ENCODE measurements around the gene SDR42E1. TPM values are rescaled to one million over a fixed set of nuclear protein-coding genes. Genes with fewer than 3 reads are reported as not detected.

The SDR42E1 gene
- total and polyA plus RNA-seq, 4 donors, result 1.9 to 6.5 (median 3.3) TPM

DNA sequence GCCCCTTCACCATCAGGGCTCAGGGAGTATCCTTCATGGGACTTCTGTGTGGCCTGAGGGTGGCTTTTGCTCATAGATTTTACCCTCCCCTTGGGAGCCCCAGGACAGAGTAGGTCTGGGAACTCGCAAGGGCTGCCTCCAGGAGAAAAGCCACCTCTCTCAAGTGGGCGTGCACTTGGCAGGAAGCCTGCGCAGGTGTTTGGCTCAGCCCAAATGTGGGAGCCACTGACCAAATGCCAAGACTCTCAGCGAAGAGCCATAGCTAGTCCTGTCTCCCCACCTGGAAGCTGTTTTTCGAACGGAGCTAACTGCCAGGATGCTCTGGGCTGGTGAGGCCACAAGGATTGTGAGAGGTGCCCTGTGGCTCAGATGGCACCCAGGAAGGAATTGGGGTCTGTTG, 21.7 kb upstream of the SDR42E1 start:
- TF ChIP-seq GABPA (IDR thresholded peaks at IDR 0.05 in 1 of 2, conservative IDR thresholded peaks at IDR 0.05 in 1 of 2) (no peak), RXRA (IDR thresholded peaks at IDR 0.05) (no peak), FOXA2 (IDR thresholded peaks at IDR 0.05) (no peak), TAF1 (conservative IDR thresholded peaks at IDR 0.05) (no peak), NR2F2 (IDR thresholded peaks at IDR 0.05) (no peak), SP1 (IDR thresholded peaks at IDR 0.05) (no peak), JUND (IDR thresholded peaks at IDR 0.05) (no peak), HNF4A (conservative IDR thresholded peaks at IDR 0.05) (no peak), FOXA1 (IDR thresholded peaks at IDR 0.05) (no peak), YY1 (IDR thresholded peaks at IDR 0.05) (no peak), RAD21 (IDR thresholded peaks at IDR 0.05) (no peak), HNF4G (IDR thresholded peaks at IDR 0.05) (no peak), EGR1 (IDR thresholded peaks at IDR 0.05; ENCODE audit: low read depth in 2 of 2) (no peak)
- TF ChIP-seq, protein P1, sequence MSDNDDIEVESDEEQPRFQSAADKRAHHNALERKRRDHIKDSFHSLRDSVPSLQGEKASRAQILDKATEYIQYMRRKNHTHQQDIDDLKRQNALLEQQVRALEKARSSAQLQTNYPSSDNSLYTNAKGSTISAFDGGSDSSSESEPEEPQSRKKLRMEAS (IDR thresholded peaks at IDR 0.05), result no peak
- TF ChIP-seq, protein P2, sequence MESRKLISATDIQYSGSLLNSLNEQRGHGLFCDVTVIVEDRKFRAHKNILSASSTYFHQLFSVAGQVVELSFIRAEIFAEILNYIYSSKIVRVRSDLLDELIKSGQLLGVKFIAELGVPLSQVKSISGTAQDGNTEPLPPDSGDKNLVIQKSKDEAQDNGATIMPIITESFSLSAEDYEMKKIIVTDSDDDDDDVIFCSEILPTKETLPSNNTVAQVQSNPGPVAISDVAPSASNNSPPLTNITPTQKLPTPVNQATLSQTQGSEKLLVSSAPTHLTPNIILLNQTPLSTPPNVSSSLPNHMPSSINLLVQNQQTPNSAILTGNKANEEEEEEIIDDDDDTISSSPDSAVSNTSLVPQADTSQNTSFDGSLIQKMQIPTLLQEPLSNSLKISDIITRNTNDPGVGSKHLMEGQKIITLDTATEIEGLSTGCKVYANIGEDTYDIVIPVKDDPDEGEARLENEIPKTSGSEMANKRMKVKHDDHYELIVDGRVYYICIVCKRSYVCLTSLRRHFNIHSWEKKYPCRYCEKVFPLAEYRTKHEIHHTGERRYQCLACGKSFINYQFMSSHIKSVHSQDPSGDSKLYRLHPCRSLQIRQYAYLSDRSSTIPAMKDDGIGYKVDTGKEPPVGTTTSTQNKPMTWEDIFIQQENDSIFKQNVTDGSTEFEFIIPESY (IDR thresholded peaks at IDR 0.05), result no peak
- TF ChIP-seq, protein P3, sequence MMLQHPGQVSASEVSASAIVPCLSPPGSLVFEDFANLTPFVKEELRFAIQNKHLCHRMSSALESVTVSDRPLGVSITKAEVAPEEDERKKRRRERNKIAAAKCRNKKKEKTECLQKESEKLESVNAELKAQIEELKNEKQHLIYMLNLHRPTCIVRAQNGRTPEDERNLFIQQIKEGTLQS (IDR thresholded peaks at IDR 0.05), result no peak
- TF ChIP-seq, protein P4, sequence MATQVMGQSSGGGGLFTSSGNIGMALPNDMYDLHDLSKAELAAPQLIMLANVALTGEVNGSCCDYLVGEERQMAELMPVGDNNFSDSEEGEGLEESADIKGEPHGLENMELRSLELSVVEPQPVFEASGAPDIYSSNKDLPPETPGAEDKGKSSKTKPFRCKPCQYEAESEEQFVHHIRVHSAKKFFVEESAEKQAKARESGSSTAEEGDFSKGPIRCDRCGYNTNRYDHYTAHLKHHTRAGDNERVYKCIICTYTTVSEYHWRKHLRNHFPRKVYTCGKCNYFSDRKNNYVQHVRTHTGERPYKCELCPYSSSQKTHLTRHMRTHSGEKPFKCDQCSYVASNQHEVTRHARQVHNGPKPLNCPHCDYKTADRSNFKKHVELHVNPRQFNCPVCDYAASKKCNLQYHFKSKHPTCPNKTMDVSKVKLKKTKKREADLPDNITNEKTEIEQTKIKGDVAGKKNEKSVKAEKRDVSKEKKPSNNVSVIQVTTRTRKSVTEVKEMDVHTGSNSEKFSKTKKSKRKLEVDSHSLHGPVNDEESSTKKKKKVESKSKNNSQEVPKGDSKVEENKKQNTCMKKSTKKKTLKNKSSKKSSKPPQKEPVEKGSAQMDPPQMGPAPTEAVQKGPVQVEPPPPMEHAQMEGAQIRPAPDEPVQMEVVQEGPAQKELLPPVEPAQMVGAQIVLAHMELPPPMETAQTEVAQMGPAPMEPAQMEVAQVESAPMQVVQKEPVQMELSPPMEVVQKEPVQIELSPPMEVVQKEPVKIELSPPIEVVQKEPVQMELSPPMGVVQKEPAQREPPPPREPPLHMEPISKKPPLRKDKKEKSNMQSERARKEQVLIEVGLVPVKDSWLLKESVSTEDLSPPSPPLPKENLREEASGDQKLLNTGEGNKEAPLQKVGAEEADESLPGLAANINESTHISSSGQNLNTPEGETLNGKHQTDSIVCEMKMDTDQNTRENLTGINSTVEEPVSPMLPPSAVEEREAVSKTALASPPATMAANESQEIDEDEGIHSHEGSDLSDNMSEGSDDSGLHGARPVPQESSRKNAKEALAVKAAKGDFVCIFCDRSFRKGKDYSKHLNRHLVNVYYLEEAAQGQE (IDR thresholded peaks at IDR 0.05), result no peak
- TF ChIP-seq, protein P5, sequence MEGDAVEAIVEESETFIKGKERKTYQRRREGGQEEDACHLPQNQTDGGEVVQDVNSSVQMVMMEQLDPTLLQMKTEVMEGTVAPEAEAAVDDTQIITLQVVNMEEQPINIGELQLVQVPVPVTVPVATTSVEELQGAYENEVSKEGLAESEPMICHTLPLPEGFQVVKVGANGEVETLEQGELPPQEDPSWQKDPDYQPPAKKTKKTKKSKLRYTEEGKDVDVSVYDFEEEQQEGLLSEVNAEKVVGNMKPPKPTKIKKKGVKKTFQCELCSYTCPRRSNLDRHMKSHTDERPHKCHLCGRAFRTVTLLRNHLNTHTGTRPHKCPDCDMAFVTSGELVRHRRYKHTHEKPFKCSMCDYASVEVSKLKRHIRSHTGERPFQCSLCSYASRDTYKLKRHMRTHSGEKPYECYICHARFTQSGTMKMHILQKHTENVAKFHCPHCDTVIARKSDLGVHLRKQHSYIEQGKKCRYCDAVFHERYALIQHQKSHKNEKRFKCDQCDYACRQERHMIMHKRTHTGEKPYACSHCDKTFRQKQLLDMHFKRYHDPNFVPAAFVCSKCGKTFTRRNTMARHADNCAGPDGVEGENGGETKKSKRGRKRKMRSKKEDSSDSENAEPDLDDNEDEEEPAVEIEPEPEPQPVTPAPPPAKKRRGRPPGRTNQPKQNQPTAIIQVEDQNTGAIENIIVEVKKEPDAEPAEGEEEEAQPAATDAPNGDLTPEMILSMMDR (IDR thresholded peaks at IDR 0.05; ENCODE audit: low read depth, low read length, missing input control), result no peak
- no peak for DNase-seq (ENCODE audit: low spot score)
- Histone ChIP-seq H3K27ac (ENCODE audit: low read depth in 1 of 2, low read length in 2 of 2) (peak overlapping the region; percentile 89 to 95), H3K36me3 (ENCODE audit: control insufficient read depth in 4 of 4, insufficient read depth in 3 of 4, low read depth in 1 of 4, low read length in 3 of 4) (no peaks in the 10 kb centered on the region), H3K4me3 (ENCODE audit: low read depth in 1 of 3, low read length in 3 of 3) (no peak overlapping the region), H3K9me3 (ENCODE audit: control insufficient read depth in 4 of 4, low read length in 3 of 4) (no peaks in the 10 kb centered on the region), H3K9ac (ENCODE audit: low read depth in 1 of 2, low read length in 2 of 2) (no peak overlapping the region), H3K4me1 (ENCODE audit: control insufficient read depth in 4 of 4, insufficient read depth in 4 of 4, low read length in 3 of 4) (peaks cover 6 to 38% (median 25%) of the 10 kb centered on the region in 4 donors), H3K27me3 (ENCODE audit: control insufficient read depth in 4 of 4, insufficient read depth in 4 of 4, low read length in 3 of 4) (no peaks in the 10 kb centered on the region)
- WGBS, result 84% methylated on average over 6 of the region's 6 CpGs
